B cell (primary cell): Measurements from ENCODE around the gene DAB2IP. TPM values are rescaled to one million over a fixed set of nuclear protein-coding genes. Genes with fewer than 3 reads are reported as not detected.

Source experiments
- ATAC-seq: fragments of 200-7000 bp; cut with Tn5 transposase; one replicate; pipeline ENCODE4 v1.10.0; 2021; ENCODE audit warnings: low read depth, mild to moderate bottlenecking, moderate number of reproducible peaks, moderate library complexity
- CTCF ChIA-PET: fragments of 350-600 bp; sonication (Branson Sonifier 250); formaldehyde crosslinking; loops from one replicate; lab custom pipeline; 2021; ENCODE audit warnings: antibody characterized with exemption, inconsistent platforms; lab: Charles Lee
- POLR2A ChIA-PET: fragments of 350-600 bp; sonication (Branson Sonifier 250); formaldehyde crosslinking; loops from one replicate; lab custom pipeline; 2021; ENCODE audit warnings: antibody characterized with exemption; lab: Charles Lee
- DNase-seq: peaks from one replicate; pipeline ENCODE4 v3.0.0; 2013
- H2AFZ ChIP-seq: 2 replicates; pipeline ENCODE4 v1.6.1; 2012; ENCODE audit warnings: mild to moderate bottlenecking, low read depth, low read length; ENCODE audit not compliant: insufficient read depth, poor library complexity, severe bottlenecking
- H3K27ac ChIP-seq, 2 donors: 1 replicate in 1 of 2; 2 replicates in 1 of 2; pipeline ENCODE4 v1.5.1; 2012 to 2013; ENCODE audit warnings: low read length in 2 of 2, mild to moderate bottlenecking in 2 of 2, moderate library complexity in 1 of 2
- H3K27me3 ChIP-seq, 4 experiments: fragments of 200-600 bp in 1 of 4; sonication (generic) in 1 of 4; replicated peaks in 1 of 4; 1 replicate in 2 of 4; 2 replicates in 2 of 4; pipeline versions ENCODE4 v1.6.1 to v1.7.0; 2013 to 2016; ENCODE audit warnings: low read length in 3 of 4, mild to moderate bottlenecking in 2 of 4, mixed read lengths in 1 of 4, moderate library complexity in 1 of 4; ENCODE audit not compliant: insufficient read depth in 4 of 4, control insufficient read depth in 3 of 4; ENCODE audit errors: control extremely low read depth in 1 of 4
- H3K36me3 ChIP-seq, 2 experiments: replicated peaks in 1 of 2; 1 replicate in 1 of 2; 2 replicates in 1 of 2; pipeline versions ENCODE4 v1.6.1 to v1.7.1; 2013; ENCODE audit warnings: low read length in 1 of 2; ENCODE audit not compliant: insufficient read depth in 2 of 2, control insufficient read depth in 1 of 2; ENCODE audit errors: control extremely low read depth in 1 of 2, extremely low read depth in 1 of 2
- H3K4me1 ChIP-seq, 2 donors: fragments of 200-600 bp in 1 of 2; sonication (generic) in 1 of 2; 1 replicate in 1 of 2; 2 replicates in 1 of 2; pipeline versions ENCODE4 v1.5.1 to v1.6.1; 2013 to 2017; ENCODE audit warnings: low read length in 2 of 2; ENCODE audit not compliant: control insufficient read depth in 2 of 2, insufficient read depth in 2 of 2
- H3K4me2 ChIP-seq: replicated peaks from 2 replicates; pipeline ENCODE3; 2012; ENCODE audit warnings: mild to moderate bottlenecking, low read depth, low read length; ENCODE audit not compliant: poor library complexity, severe bottlenecking
- H3K4me3 ChIP-seq, 5 experiments: fragments of 200-600 bp in 1 of 5; sonication (generic) in 1 of 5; 1 replicate in 3 of 5; 2 replicates in 2 of 5; pipeline versions ENCODE4 v1.5.1 to v1.7.0; 2011 to 2016; ENCODE audit warnings: low read length in 4 of 5, mild to moderate bottlenecking in 4 of 5, low read depth in 2 of 5, control low read depth in 1 of 5, moderate library complexity in 1 of 5; ENCODE audit not compliant: insufficient read depth in 1 of 5; ENCODE audit errors: control extremely low read depth in 1 of 5, extremely low read depth in 1 of 5
- H3K79me2 ChIP-seq: fragments of 200-600 bp; sonication (generic); one replicate; pipeline ENCODE4 v1.6.0; 2016; ENCODE audit warnings: low read length; ENCODE audit not compliant: control insufficient read depth, insufficient read depth
- H3K9ac ChIP-seq: fragments of 200-600 bp; sonication (generic); 2 replicates; pipeline ENCODE4 v1.6.1; 2017; ENCODE audit warnings: mild to moderate bottlenecking, low read length, moderate library complexity
- H3K9me3 ChIP-seq, 3 donors: one replicate each; pipeline versions ENCODE4 v1.6.1 to v1.7.1; 2013; ENCODE audit warnings: low read length in 2 of 3; ENCODE audit not compliant: control insufficient read depth in 2 of 3, insufficient read depth in 1 of 3; ENCODE audit errors: control extremely low read depth in 1 of 3
- H4K20me1 ChIP-seq: 2 replicates; pipeline ENCODE4 v1.6.0; 2012; ENCODE audit warnings: mild to moderate bottlenecking, low read length; ENCODE audit not compliant: insufficient read depth, control insufficient read depth, poor library complexity, severe bottlenecking
- H3K27ac Mint-ChIP-seq: one replicate; pipeline ENCODE4 v1.8.0; 2021; ENCODE audit warnings: mixed read lengths
- H3K27me3 Mint-ChIP-seq: one replicate; pipeline ENCODE4 v1.8.0; 2021; ENCODE audit warnings: mixed read lengths
- H3K4me1 Mint-ChIP-seq: one replicate; pipeline ENCODE4 v1.8.0; 2021; ENCODE audit warnings: mixed read lengths
- H3K4me3 Mint-ChIP-seq: one replicate; pipeline ENCODE4 v1.8.0; 2021; ENCODE audit warnings: mixed read lengths
- H3K9me3 Mint-ChIP-seq: one replicate; pipeline ENCODE4 v1.8.0; 2022; ENCODE audit warnings: mixed read lengths; ENCODE audit not compliant: insufficient read depth
- EZH2 ChIP-seq: IDR thresholded peaks from 2 replicates; pipeline ENCODE4 v1.6.1; 2012; ENCODE audit warnings: borderline replicate concordance, low read depth, mild to moderate bottlenecking, moderate library complexity, low read length; ENCODE audit not compliant: insufficient read depth, poor library complexity, severe bottlenecking
- WGBS: methylation state at CpG from one replicate; pipeline ENCODE4 v1.1.5; 2013; ENCODE audit warnings: missing lambda C conversion rate; ENCODE audit not compliant: insufficient coverage; 5-methylcytosine and 5-hydroxymethylcytosine counted together
- intact Hi-C: fragments of 100-400 bp; cut with micrococcal nuclease; formaldehyde crosslinking; loops from one replicate; pipeline ENCODE4 v1.10.0; 2022
- polyA plus RNA-seq: library from polyadenylated mRNA; depleted of rRNA; stranded (reverse); fragments of >200 nt; gene quantifications from 2 replicates; pipeline ENCODE4 v1.2.3, GENCODE V29; 2012
- total RNA-seq, 2 donors: library from RNA; stranded (reverse); fragments of 120-200 nt in 1 of 2; gene quantifications; 1 replicate in 1 of 2; 2 replicates in 1 of 2; pipeline versions ENCODE4 v1.2.3 to v1.2.4, GENCODE V29; 2013 to 2022
- TF ChIP-seq, protein P1 (sequence below): fragments of 200-600 bp; IDR thresholded peaks from one replicate; pipeline ENCODE4 v1.8.0; 2022; ENCODE audit warnings: antibody characterized with exemption, mild to moderate bottlenecking

DAB2IP gene
- total and polyA plus RNA-seq, 2 donors (not counting 1 experiment from before 2014, with no cell fraction given): 1.1 to 3.9 TPM

DNA sequence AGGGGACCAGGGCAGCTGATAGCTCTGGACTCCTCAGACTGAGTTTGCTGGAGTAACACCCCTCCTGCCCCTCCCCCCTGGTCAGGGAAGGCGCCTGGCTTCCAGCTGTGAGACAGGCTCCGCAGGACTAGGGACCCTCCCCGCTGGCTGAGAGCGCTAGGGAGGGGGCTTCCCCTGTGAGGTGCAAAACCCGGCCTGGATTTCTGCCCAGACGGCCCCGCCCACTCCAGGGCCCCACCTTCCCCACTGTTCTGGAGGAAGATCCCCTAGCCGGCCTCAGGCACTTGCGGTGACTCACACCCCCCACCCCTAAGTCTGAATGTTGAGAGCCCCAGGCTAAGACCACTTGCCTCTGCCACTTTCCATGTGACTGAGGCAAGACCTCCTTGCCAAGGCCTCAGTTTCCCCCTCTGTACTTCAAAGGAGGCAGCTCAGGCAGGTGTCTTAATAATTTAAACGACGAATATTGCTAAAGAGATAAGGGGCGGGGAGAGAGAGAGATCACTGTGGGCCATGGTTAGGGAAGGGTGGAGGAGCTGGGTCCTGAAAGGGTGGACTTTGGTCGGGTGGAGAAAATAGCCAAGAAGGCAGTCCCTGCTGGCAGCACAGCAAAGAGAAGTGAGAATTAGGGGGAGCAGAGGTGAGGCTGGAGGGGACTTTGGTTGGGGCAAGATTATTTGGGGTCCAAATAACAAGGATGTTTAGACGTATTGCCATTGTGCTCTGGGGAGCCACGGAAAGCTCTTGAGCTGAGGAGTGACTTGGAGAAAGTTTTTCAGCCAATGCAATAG, 1.0 kb upstream of the DAB2IP start:
- Histone ChIP-seq H3K4me2 (no peak overlapping the region), H3K9me3 (no peaks in the 10 kb centered on the region), H3K4me3 (no peak overlapping the region), H3K27me3 (peaks cover 0 to 56% (median 21%) of the 10 kb centered on the region in 4 experiments), H3K79me2 (no peaks in the 10 kb centered on the region), H3K4me1 (peaks cover 12 to 26% of the 10 kb centered on the region in 2 donors), H3K9ac (no peak overlapping the region), H2AFZ (no peak overlapping the region), H4K20me1 (no peaks in the 10 kb centered on the region), H3K27ac (no peak overlapping the region), H3K36me3 (no peaks in the 10 kb centered on the region)
- Mint-ChIP-seq H3K4me1 (peaks cover 27% of the 10 kb centered on the region), H3K9me3 (no peaks in the 10 kb centered on the region), H3K27ac (no peak overlapping the region), H3K27me3 (peaks cover 58% of the 10 kb centered on the region), H3K4me3 (peak overlapping the region; percentile 76)
- WGBS: 26% methylated on average over 14 of the region's 15 CpGs
- intact Hi-C loops: no loop called here
- ATAC-seq (peak; percentile 36), DNase-seq (no peak)
- ChIA-PET POLR2A (no interaction called here), CTCF (no interaction called here)
- no peak for TF ChIP-seq EZH2
- TF ChIP-seq, protein P1, sequence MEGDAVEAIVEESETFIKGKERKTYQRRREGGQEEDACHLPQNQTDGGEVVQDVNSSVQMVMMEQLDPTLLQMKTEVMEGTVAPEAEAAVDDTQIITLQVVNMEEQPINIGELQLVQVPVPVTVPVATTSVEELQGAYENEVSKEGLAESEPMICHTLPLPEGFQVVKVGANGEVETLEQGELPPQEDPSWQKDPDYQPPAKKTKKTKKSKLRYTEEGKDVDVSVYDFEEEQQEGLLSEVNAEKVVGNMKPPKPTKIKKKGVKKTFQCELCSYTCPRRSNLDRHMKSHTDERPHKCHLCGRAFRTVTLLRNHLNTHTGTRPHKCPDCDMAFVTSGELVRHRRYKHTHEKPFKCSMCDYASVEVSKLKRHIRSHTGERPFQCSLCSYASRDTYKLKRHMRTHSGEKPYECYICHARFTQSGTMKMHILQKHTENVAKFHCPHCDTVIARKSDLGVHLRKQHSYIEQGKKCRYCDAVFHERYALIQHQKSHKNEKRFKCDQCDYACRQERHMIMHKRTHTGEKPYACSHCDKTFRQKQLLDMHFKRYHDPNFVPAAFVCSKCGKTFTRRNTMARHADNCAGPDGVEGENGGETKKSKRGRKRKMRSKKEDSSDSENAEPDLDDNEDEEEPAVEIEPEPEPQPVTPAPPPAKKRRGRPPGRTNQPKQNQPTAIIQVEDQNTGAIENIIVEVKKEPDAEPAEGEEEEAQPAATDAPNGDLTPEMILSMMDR: no peak

DNA sequence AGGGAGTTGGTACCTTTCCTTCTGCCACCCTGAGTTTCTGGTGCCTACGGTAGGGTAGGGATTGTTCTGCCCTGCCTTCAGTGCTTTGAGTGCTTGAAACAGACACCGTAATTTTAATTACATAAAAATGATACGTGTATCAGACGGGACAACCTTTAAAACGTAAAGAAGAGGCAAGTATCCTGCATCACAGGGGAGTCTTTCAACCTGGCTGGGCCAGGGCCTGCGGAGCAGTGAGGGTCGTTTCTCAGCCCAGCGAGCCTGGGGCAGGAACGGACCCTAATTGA, 483 bp upstream of the DAB2IP start:
- H3K9me3 Mint-ChIP-seq: no peaks in the 10 kb centered on the region
- Histone ChIP-seq H2AFZ (peak overlapping the region; percentile 28), H3K4me3 (no peak overlapping the region), H3K4me2 (peak overlapping the region; percentile 64), H3K4me1 (peaks cover 12 to 21% of the 10 kb centered on the region in 2 donors), H4K20me1 (no peaks in the 10 kb centered on the region), H3K9ac (no peak overlapping the region), H3K79me2 (no peaks in the 10 kb centered on the region), H3K36me3 (no peaks in the 10 kb centered on the region), H3K27me3 (peaks cover 0 to 60% (median 21%) of the 10 kb centered on the region in 4 experiments), H3K27ac (no peak overlapping the region), H3K9me3 (no peaks in the 10 kb centered on the region)
- ATAC-seq (no peak), DNase-seq (no peak)
- WGBS: 22% methylated on average over 8 of the region's 9 CpGs
- H3K27ac Mint-ChIP-seq: no peak overlapping the region
- peak overlapping the region; percentile 76 for H3K4me3 Mint-ChIP-seq
- peaks cover 24% of the 10 kb centered on the region for H3K4me1 Mint-ChIP-seq
- peaks cover 61% of the 10 kb centered on the region for H3K27me3 Mint-ChIP-seq
- POLR2A ChIA-PET: no interaction called here
- CTCF ChIA-PET: no interaction called here
- intact Hi-C loops: no loop called here
- no peak for TF ChIP-seq EZH2
- TF ChIP-seq, protein P1: no peak
